ENCODE results near the gene SERINC4.

SERINC4 gene

GRCh38 chr15:43762824-43763223 is 37.2 kb downstream of the SERINC4 start:
- no peak overlapping the region for H3K27ac ChIP-seq
- no peak for TF ChIP-seq CTCF (conservative IDR thresholded peaks at IDR 0.05)

GRCh38 chr15:43751885-43752284 is 48.1 kb downstream of the SERINC4 start:
- TF ChIP-seq CTCF (conservative IDR thresholded peaks at IDR 0.05) = no peak
- H3K27ac ChIP-seq = no peak overlapping the region

GRCh38 chr15:43749690-43750345 is 50.2 kb downstream of the SERINC4 start:
- H3K27ac ChIP-seq = no peak overlapping the region
- no peak for TF ChIP-seq CTCF (conservative IDR thresholded peaks at IDR 0.05)

GRCh38 chr15:43748376-43748775 is 51.6 kb downstream of the SERINC4 start:
- no peak for TF ChIP-seq CTCF (conservative IDR thresholded peaks at IDR 0.05)
- no peak overlapping the region for H3K27ac ChIP-seq

GRCh38 chr15:43746903-43747309 is 53.1 kb downstream of the SERINC4 start:
- H3K27ac ChIP-seq = peak overlapping the region; percentile 84

- H3K27ac ChIP-seq = peak within 1 kb of the TSS; percentile 84
These were observed 53.6 kb downstream of the SERINC4 start, which contains the start of gene PDIA3 for GRCh38 chr15:43746245-43746902. Gene PDIA3 (plus strand): TSS chr15:43746438. CDS start chr15:43746540, 102 bp downstream.

Data from VCaP (cell line).